GM12878 (cell line): ENCODE data around the gene BCAT1. TPM values are rescaled to one million over a fixed set of nuclear protein-coding genes. Genes with fewer than 3 reads are reported as not detected.
"Not testable (repeated sequence)": the region's sequence is repeated elsewhere in the genome, so short reads cannot be mapped to it uniquely, and the experiment has no call there.

ENCODE experiments used
- ATAC-seq: fragments of 200-7000 bp; cut with Tn5 transposase; 3 replicates; pipeline ENCODE4 v1.9.1; 2020; ENCODE audit warnings: mild to moderate bottlenecking, moderate library complexity
- BruUV-seq: library from RNA; stranded (reverse); fragments of 400-500 nt; replicated peaks from 2 replicates; lab custom pipeline; 2021; lab: Mats Ljungman, UMichigan
- CTCF ChIA-PET: fragments of 300-600 bp; sonication (Branson Sonifier 250); formaldehyde crosslinking; extraction: SDS; loops from one replicate; lab custom pipeline; 2021; ENCODE audit warnings: inconsistent platforms; lab: Yijun Ruan, JAX
- POLR2A ChIA-PET: fragments of 350-600 bp; formaldehyde crosslinking; extraction: SDS; loops from one replicate; lab custom pipeline; 2021; ENCODE audit warnings: inconsistent platforms; lab: Charles Lee
- RAD21 ChIA-PET: fragments of 300-600 bp; sonication (Branson Sonifier 250); formaldehyde crosslinking; loops from one replicate; lab custom pipeline; 2023; ENCODE audit warnings: antibody characterized with exemption; ENCODE audit not compliant: unreplicated experiment; lab: Charles Lee
- SMC1A ChIA-PET: fragments of 300-600 bp; sonication (Branson Sonifier 250); formaldehyde crosslinking; loops from one replicate; lab custom pipeline; 2023; ENCODE audit not compliant: unreplicated experiment, uncharacterized antibody; lab: Charles Lee
- DNase-seq: peaks from one replicate; pipeline ENCODE4 v3.0.0-alpha.2; 2011; ENCODE audit warnings: low read depth, low spot score
- FAIRE-seq: peaks from 3 replicates; lab custom pipeline; 2011; peaks lifted over from hg19 to GRCh38; lab: Jason Lieb, UNC
- H2AFZ ChIP-seq: 2 replicates; pipeline ENCODE4 v1.6.0; 2011; ENCODE audit warnings: low read depth, low read length, control low read depth; ENCODE audit not compliant: control insufficient read depth
- H3K27ac ChIP-seq: 2 replicates; pipeline ENCODE4 v1.5.1; 2011; ENCODE audit warnings: control low read depth; ENCODE audit not compliant: control insufficient read depth, insufficient read depth
- H3K27me3 ChIP-seq, 2 experiments: replicated peaks in 1 of 2; 2 replicates each; pipeline versions ENCODE4 v1.6.0 to v1.6.1; 2011; ENCODE audit warnings: low read length in 1 of 2; ENCODE audit not compliant: control insufficient read depth in 2 of 2, insufficient read depth in 2 of 2
- H3K36me3 ChIP-seq, 2 experiments: 2 replicates each; pipeline ENCODE4 v1.5.1; 2011; ENCODE audit warnings: low read length in 1 of 2; ENCODE audit not compliant: control insufficient read depth in 2 of 2, insufficient read depth in 2 of 2
- H3K4me1 ChIP-seq: 2 replicates; pipeline ENCODE4 v1.6.1; 2011; ENCODE audit warnings: mild to moderate bottlenecking, low read length, moderate library complexity, mixed read lengths; ENCODE audit not compliant: control insufficient read depth, insufficient read depth
- H3K4me2 ChIP-seq: 2 replicates; pipeline ENCODE4 v1.6.0; 2011; ENCODE audit warnings: control low read depth; ENCODE audit not compliant: control insufficient read depth, insufficient read depth
- H3K4me3 ChIP-seq: fragments of 200-600 bp; sonication (generic); 2 replicates; pipeline ENCODE4 v1.5.1; 2016
- H3K79me2 ChIP-seq: 2 replicates; pipeline ENCODE4 v1.6.0; 2011; ENCODE audit warnings: low read length; ENCODE audit not compliant: control insufficient read depth, insufficient read depth
- H3K9ac ChIP-seq: 2 replicates; pipeline ENCODE4 v1.8.0; 2011; ENCODE audit warnings: low read length, control low read depth, mixed read lengths; ENCODE audit not compliant: control insufficient read depth, insufficient read depth
- H3K9me3 ChIP-seq: replicated peaks from 3 replicates; pipeline ENCODE4 v1.5.1; 2011; ENCODE audit warnings: mild to moderate bottlenecking, low read length; ENCODE audit not compliant: control insufficient read depth, insufficient read depth
- H4K20me1 ChIP-seq: 2 replicates; pipeline ENCODE4 v1.6.0; 2011; ENCODE audit not compliant: control insufficient read depth, insufficient read depth
- NRF1 ChIP-seq: conservative IDR thresholded peaks from 2 replicates; pipeline ENCODE4 v1.6.1; 2011; ENCODE audit warnings: mild to moderate bottlenecking, low read depth, low read length, improper control_type of control experiment
- RUNX3 ChIP-seq: IDR thresholded peaks from 2 replicates; pipeline ENCODE4 v1.6.1; 2012; ENCODE audit warnings: low read length, inconsistent platforms
- TCF12 ChIP-seq: IDR thresholded peaks from 2 replicates; pipeline ENCODE4 v1.6.1; 2011; ENCODE audit warnings: low read depth, mild to moderate bottlenecking, low read length
- TCF3 ChIP-seq: IDR thresholded peaks from 2 replicates; pipeline ENCODE4 v1.6.1; 2012; ENCODE audit warnings: low read depth, mild to moderate bottlenecking, low read length, borderline replicate concordance; ENCODE audit not compliant: insufficient read depth
- WGBS: methylation state at CpG from one replicate; pipeline ENCODE4 v1.1.6; 2016; ENCODE audit warnings: low lambda C conversion rate; ENCODE audit not compliant: insufficient replicate concordance, insufficient coverage; ENCODE audit errors: missing lambda C conversion rate; 5-methylcytosine and 5-hydroxymethylcytosine counted together
- in situ Hi-C: fragments of 300-500 bp; cut with MboI; formaldehyde crosslinking; loops from 9 replicates; pipeline ENCODE4 v1.14.3; 2018; ENCODE audit warnings: mixed read lengths
- intact Hi-C: fragments of 100-400 bp; cut with micrococcal nuclease; formaldehyde crosslinking; loops from one replicate; pipeline ENCODE4 v1.14.2; 2022; ENCODE audit not compliant: unreplicated experiment
- polyA plus RNA-seq, 11 experiments: library from polyadenylated mRNA; depleted of rRNA in 4 of 11; unstranded in 6 of 11; stranded (reverse) in 5 of 11; fragments of >200 nt; fragmentation: Nextera tagmentation in 4 of 11; fragmentation: Illumina TruSeq in 1 of 11; extraction: Ambion mirVana in 4 of 11; extraction: Trizol in 1 of 11; gene quantifications; 1 replicate in 1 of 11; 2 replicates in 10 of 11; pipeline versions ENCODE4 v1.2.1 to v1.2.3, GENCODE V29; 2011 to 2016; ENCODE audit warnings: inconsistent platforms in 2 of 11, missing spikeins in 2 of 11, low read depth in 1 of 11
- total RNA-seq, 4 experiments: library from RNA; depleted of rRNA in 3 of 4; stranded (reverse); fragments of >200 nt in 3 of 4; fragmentation: Illumina TruSeq in 1 of 4; extraction: Trizol in 1 of 4; gene quantifications; 2 replicates each; pipeline versions ENCODE4 v1.2.1 to v1.2.3, GENCODE V29; 2013 to 2021

Gene BCAT1
- total and polyA plus RNA-seq, 10 of the 15 experiments (the other 5 are each of a cell fraction or from before 2014, with no cell fraction given): 26.2 to 187 (median 81.9) TPM

DNA sequence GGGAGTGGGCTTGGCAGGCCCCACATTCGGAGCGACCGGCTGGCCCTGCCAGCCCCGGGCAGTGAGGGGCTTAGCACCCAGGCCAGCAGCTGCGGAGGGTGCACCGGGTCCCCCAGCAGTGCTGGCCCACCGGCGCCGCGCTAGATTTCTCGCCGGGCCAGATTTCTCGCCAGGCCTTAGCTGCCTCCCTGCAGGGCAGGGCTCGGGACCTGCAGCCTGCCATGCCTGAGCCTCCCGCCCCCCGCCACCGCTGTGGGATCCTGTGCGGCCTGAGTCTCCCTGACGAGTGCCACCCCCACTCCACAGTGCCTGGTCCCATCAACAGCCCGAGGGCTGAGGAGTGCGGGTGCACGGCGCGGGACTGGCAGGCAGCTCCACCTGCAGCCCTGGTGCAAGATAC lies 82.8 kb downstream of the BCAT1 start:
- H3K27ac ChIP-seq, H3K4me2 ChIP-seq, in situ Hi-C loops, H3K4me3 ChIP-seq, DNase-seq, H3K36me3 ChIP-seq, H3K9me3 ChIP-seq, ATAC-seq, RAD21 ChIA-PET, H4K20me1 ChIP-seq, FAIRE-seq, BruUV-seq, intact Hi-C loops, H2AFZ ChIP-seq, POLR2A ChIA-PET, H3K9ac ChIP-seq, H3K27me3 ChIP-seq, H3K79me2 ChIP-seq: not testable (repeated sequence)
- WGBS: 99% methylated on average over 24 of the region's 24 CpGs
- ChIA-PET CTCF (interaction anchor here (1.3 kb wide), 1 partner anchor 126 kb away, joined by 3 read pairs; no protein-coding TSS in a partner anchor), SMC1A (interaction anchor here (0.9 kb wide), 1 partner anchor 84 kb away, joined by 4 read pairs; no protein-coding TSS in a partner anchor)
- H3K4me1 ChIP-seq: peaks cover 19% of the 10 kb centered on the region

DNA sequence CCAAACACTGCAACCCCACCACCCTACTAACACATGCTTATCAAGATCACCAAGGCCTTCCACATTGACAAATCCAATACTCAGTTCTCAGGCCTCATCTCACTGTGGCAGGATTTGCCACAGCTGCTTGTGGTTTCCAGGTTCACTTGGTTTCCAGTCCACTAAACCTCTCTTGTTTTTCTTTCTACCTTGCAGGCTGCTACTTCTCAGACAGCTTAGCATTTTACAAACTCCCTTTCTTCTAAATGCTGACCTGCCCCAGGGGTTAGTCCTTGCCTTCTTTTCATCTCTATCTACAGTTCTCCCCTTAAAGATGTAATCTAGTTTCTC lies 84.1 kb downstream of the BCAT1 start:
- H3K9ac ChIP-seq: no peak overlapping the region
- no peak overlapping the region for H2AFZ ChIP-seq
- DNase-seq (no peak), FAIRE-seq (peak; percentile 49), ATAC-seq (peak; percentile 58)
- H3K4me2 ChIP-seq: no peak overlapping the region
- H3K9me3 ChIP-seq: peaks cover 2% of the 10 kb centered on the region; the same call in 2 of the 3 replicates
- H3K27ac ChIP-seq: no peak overlapping the region
- in situ Hi-C loops (no loop called here), intact Hi-C loops (no loop called here)
- no peaks in the 10 kb centered on the region for H3K27me3 ChIP-seq
- H3K36me3 ChIP-seq: peaks cover 0 to 8% of the 10 kb centered on the region in 2 experiments; a peak in 1 of 4 replicates
- ChIA-PET RAD21 (no interaction called here), CTCF (no interaction called here), SMC1A (no interaction called here), POLR2A (no interaction called here)
- no peaks in the 10 kb centered on the region for H3K79me2 ChIP-seq
- H3K4me1 ChIP-seq: peaks cover 19% of the 10 kb centered on the region
- H4K20me1 ChIP-seq: no peaks in the 10 kb centered on the region
- no peak overlapping the region for H3K4me3 ChIP-seq
- BruUV-seq: no TSS peak
- TF ChIP-seq TCF12 (0 out of 2 replicates have a peak, but pooled peaks have one; percentile 62), NRF1 (no peak), RUNX3 (peak; percentile 81), TCF3 (no peak)
- TF ChIP-seq, all 136 proteins: peak for 2
